Raji (cell line): Measurements from ENCODE around the gene PTRH2.

Experiments
- POLR2A ChIP-seq: IDR thresholded peaks from 2 replicates; pipeline ENCODE4 v1.6.1; 2011; ENCODE audit warnings: low read depth, low read length, control low read depth; ENCODE audit not compliant: insufficient read depth

The PTRH2 gene

DNA sequence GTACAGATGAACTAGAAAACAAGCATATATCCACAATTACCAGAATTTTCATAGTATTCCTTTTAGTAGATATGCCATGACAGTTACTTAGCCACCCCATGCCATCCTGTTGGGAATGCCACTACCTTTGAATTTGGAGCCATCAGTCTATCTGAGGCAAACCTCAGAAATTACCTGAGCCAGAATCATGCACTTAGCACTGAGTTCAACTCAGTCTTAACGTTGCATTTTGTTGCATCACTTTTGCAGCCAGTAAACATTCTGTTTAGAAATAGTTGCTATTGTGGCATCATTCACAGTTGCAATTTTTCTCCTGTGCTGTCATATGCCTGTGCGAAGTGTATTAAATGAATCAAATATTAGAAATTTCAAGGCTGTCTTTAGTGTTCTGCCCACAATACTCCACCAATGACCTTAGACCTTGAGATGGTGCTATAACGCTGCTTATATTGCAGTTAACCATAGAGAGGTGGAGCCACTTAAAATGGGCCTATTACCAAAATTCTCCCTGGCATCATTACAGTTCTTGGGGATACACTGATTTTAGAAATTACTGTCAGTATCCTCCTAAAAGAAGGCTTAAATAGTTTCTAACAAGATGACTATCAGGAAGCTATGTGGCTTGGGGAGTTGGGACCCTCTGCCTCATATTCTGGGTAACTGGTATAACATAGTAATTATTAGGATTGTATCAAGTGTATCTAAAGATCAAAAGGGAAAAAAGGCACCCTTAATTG lies 11.1 kb downstream of the PTRH2 start:
- no peak for TF ChIP-seq POLR2A

- no peak for TF ChIP-seq POLR2A
Observed at GRCh38 chr17:59694344-59694743, 12.9 kb downstream of the PTRH2 start.

GRCh38 chr17:59693582-59693981 lies 13.6 kb downstream of the PTRH2 start:
- no peak for TF ChIP-seq POLR2A

DNA sequence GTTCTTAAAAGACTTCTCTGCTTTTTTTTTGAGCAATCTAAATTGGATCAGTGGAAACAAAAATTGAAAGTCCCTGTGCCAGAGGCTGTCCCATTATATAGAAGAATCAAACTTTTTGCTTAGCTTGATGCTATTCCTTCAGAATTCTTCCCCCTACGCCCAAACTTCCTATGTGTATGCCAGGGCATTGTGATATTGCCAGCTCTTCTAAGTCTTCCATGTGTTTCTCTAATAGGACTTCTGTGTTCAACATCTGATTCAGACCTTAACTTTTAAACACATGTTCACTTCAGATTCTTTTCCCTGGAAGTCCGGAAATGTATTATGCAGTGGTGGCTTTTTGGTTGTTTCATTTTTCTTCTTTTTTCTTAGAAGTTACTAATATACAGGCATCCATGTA lies 18.7 kb downstream of the PTRH2 start:
- TF ChIP-seq POLR2A, result no peak

GRCh38 chr17:59688008-59688407 lies 19.2 kb downstream of the PTRH2 start:
- no peak for TF ChIP-seq POLR2A

- TF ChIP-seq POLR2A, result no peak
Observed at GRCh38 chr17:59684967-59685366, 22.3 kb downstream of the PTRH2 start.

GRCh38 chr17:59683283-59683682 lies 23.9 kb downstream of the PTRH2 start:
- TF ChIP-seq POLR2A, result no peak

DNA sequence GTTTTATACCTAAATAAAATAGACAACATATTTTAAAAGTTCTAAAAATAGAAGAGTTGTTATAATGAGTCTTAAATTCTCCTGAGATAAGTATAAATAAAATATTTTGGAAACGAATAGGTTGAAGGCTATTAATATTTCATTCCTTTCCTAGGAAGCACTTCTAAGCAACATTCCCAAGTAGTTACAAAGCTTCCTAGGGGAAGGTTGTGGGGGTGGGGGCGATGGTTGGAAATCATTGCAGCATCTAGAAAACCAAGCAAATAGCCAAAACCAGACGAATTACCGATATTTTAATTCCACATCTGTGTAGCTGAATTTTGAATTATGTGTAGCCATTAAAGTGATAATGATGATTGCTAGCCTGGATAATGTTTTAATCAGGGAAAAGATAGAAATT lies 26.9 kb downstream of the PTRH2 start:
- no peak for TF ChIP-seq POLR2A

DNA sequence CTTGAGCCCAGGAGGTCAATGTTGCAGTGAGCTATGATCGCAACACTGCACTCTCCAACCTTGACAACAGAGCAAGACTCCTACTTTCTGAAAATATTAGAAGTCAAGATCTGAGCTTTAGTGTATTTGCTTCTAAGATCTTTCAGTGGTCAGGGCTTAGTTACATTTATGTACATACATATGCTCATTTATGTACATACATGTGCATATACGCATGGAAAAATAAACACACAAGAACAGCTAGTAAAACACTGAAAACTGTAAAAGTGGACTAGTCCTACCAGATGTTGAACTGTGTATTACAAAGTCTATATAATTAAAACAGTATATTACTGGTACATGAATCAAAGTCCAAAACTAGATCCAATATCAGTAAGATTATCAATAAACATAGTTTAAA lies 28.3 kb downstream of the PTRH2 start:
- no peak for TF ChIP-seq POLR2A

DNA sequence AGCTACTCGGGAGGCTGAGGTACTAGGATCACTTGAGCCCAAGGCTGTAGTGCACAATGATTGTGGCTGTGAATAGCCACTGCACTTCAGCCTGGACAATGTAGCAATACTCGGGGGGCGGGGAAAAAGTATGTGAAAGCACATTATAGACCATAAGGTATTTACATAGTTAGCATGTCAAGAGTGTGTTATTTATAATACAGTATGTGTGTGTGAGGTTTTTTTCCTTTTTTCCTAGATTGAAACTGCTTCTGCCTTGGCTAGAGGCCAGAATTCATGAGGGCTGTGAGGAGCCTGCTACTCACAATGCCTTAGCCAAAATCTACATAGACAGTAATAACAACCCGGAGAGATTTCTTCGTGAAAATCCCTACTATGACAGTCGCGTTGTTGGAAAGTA lies 30.5 kb downstream of the PTRH2 start:
- no peak for TF ChIP-seq POLR2A

- TF ChIP-seq POLR2A, result no peak
Observed at GRCh38 chr17:59675231-59675630, 32.0 kb downstream of the PTRH2 start.

GRCh38 chr17:59671386-59671785 lies 35.8 kb downstream of the PTRH2 start:
- TF ChIP-seq POLR2A, result no peak

DNA sequence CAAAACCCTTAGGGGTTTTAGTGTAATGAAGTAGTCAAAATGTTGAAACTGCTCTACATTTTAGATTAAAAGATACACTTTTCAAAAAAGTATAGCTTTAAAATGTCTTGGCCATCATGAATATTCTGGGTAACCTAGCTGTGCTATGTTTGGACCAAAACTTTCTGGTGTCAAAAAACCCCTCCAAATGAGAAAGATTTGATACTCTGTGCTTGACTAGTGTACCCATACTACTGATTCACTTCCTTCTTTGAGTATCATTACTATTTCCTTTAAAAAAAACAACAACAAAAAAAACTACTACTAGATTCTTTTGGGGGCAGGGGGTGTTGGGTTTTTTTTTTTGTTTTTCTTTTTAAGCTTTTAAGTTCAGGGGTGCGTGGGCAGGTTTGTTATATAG lies 37.3 kb downstream of the PTRH2 start:
- no peak for TF ChIP-seq POLR2A

DNA sequence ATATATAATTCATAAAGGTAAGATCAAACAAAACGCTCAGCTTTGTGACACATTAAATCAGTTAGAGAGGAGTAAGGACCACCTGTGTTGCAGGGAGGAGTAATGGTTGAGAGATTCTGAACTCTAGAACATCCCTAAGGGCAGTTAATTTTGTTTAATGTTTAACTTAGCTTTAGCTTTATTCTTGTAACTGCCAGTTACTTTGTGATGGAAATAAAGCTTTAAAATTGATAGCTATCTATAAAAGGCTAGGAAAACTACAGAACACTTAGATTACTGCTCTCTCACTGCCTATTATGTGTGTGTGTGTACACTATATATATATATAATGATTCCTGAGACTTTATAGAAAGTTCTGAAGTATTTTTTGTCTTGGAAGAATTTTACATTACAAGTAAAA lies 37.8 kb downstream of the PTRH2 start:
- TF ChIP-seq POLR2A, result no peak

DNA sequence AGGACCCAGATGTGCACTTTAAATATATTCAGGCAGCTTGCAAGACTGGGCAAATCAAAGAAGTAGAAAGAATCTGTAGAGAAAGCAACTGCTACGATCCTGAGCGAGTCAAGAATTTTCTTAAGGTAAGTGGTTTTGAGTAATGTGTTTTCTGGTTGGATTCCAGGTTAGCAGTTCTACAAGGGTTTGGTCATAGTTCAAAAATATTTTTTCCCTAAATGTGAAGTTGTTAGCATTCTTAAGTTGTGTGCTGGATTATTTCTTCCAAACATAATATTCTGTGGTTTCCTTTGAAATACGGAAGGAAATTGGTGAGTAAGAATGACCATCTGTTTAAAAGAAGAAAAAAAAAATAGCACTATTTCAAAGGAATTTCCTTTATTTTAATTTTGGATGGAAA lies 38.4 kb downstream of the PTRH2 start:
- no peak for TF ChIP-seq POLR2A

DNA sequence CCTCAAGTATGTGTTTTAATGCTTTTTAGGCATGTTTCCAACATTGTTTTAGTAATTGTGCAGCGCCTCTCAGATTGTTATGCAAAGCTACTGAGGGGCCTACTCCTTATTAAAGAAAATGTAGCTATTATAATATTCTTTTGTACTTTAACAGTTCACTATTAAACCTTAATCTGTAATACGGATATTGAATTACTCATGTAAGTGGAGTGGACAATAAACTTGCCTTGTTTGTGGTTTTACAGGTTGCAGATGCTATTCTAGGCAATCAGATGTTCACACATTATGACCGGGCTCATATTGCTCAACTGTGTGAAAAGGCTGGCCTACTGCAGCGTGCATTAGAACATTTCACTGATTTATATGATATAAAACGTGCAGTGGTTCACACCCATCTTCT lies 41.0 kb downstream of the PTRH2 start:
- no peak for TF ChIP-seq POLR2A

GRCh38 chr17:59652119-59652518 lies 55.1 kb downstream of the PTRH2 start:
- TF ChIP-seq POLR2A, result no peak
